Posterior vena cava (tissue), 2 donors: ENCODE data around the gene POC5. TPM values are rescaled to one million over a fixed set of nuclear protein-coding genes. Genes with fewer than 3 reads are reported as not detected.

Experiments
- DNase-seq: peaks from one replicate; pipeline ENCODE4 v3.0.0-alpha.2; 2020; ENCODE audit warnings: low spot score
- intact Hi-C, 2 donors: fragments of 100-400 bp; cut with DNase I; formaldehyde crosslinking; loops; one replicate each; pipeline versions ENCODE4 v1.14.1 to v1.14.2; 2022 to 2023
- total RNA-seq, 2 donors: library from RNA; stranded (reverse); fragmentation: NEBNext Ultra II Directional; extraction: Animal tissue kit (Norgen Biotek cat#: 25700); gene quantifications; one replicate each; pipeline ENCODE4 v1.2.1, GENCODE V29; 2021
- donor health status: DM: yes; HTN: yes; CAD: no.
- donor health status: DM: yes; HTN: yes; CAD: no.

Gene POC5
- total RNA-seq, 2 donors from 2014 or later, result 8.8 to 9.1 TPM

DNA sequence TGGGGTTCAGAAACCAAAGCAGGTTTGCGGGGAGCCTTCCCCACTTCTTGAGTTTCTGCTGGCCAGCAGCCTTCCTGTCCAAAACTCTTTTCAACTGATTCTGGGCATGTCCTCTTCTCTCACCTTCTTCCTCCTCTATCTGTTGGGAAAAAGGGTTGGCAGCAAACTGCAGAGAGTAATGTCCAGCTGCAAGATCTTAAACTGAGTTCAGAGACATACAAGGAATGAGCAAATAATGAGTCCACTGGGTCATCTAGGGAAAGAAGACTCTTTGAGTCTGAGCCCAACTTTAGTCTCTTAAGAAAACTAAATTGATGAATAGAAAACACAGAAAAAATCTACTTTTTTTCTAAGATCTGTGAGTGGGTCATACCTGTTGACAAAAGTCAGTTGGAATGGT lies 89.4 kb downstream of the POC5 start:
- intact Hi-C loops, result no loop called here
- DNase-seq, result no peak

DNA sequence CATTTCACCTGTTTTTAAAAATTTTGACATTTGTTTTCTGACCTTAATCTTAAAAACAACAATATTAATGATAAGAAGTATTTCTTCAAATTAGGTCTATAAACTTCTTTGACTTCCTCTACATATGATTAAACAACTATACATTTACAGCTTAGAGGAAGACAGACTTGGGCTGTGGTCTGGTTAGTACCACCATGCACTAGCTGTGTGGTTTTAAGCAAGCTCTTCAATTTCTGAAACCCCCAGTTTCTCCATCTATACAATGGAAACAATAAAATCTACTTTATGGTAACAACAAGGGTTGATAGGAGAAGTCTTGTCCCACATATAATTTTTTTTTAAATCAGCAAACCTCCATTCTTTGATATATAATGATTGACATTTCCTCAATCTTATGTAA lies 90.3 kb downstream of the POC5 start:
- intact Hi-C loops, result no loop called here
- no peak for DNase-seq

Other genes starting within 250 kb of the POC5 start
- 10 to 100 TPM; 31.0 to 38.6 TPM for gene CERT1, start 205.8 kb downstream of the POC5 start, total RNA-seq
- gene POLK, start 205.5 kb downstream of the POC5 start, total RNA-seq, result 10 to 100 TPM; 41.5 to 43.0 TPM
- gene ANKDD1B, start 106.0 kb downstream of the POC5 start, total RNA-seq, result under 1 TPM in 1 of 2 donors, not detected in 1; 0.93 TPM